GM13976 (cell line): ENCODE data around the gene PLPP4.

ENCODE experiments used
- DNase-seq: peaks from one replicate; pipeline ENCODE4 v3.0.0; 2012; ENCODE audit warnings: low spot score
- in situ Hi-C: fragments of 300-500 bp; cut with MboI; formaldehyde crosslinking; loops from one replicate; pipeline ENCODE4 v1.12.0; 2022; ENCODE audit warnings: low sequenced_read_pairs, mixed read lengths, inconsistent platforms; ENCODE audit not compliant: unreplicated experiment
- TF ChIP-seq, protein P1 (sequence below): IDR thresholded peaks from 2 replicates; pipeline ENCODE4 v1.5.1; 2012; ENCODE audit warnings: borderline replicate concordance, mild to moderate bottlenecking; ENCODE audit not compliant: insufficient read depth; ENCODE audit errors: extremely low read depth, missing control alignments, control extremely low read depth

The PLPP4 gene

DNA sequence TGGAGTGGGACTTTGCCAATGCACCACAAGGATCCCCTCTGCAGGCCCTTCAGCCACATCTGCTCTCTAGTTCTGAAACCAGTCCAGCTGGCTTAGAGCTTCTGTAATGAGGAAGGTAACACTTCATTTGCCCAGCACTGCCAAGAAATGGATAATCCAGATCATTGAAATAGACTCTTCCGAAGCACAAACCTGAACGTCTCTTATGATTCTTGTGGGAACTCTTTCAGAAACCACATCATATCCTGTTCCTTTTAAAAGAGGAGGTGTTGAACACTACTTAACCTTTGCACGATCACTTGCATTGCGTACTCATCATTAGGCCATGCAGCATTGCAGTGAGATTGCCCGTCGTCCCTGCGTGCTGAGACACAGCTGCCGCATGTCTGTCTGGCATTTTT lies 25.8 kb upstream of the PLPP4 start:
- no peak for DNase-seq
- TF ChIP-seq, protein P1, sequence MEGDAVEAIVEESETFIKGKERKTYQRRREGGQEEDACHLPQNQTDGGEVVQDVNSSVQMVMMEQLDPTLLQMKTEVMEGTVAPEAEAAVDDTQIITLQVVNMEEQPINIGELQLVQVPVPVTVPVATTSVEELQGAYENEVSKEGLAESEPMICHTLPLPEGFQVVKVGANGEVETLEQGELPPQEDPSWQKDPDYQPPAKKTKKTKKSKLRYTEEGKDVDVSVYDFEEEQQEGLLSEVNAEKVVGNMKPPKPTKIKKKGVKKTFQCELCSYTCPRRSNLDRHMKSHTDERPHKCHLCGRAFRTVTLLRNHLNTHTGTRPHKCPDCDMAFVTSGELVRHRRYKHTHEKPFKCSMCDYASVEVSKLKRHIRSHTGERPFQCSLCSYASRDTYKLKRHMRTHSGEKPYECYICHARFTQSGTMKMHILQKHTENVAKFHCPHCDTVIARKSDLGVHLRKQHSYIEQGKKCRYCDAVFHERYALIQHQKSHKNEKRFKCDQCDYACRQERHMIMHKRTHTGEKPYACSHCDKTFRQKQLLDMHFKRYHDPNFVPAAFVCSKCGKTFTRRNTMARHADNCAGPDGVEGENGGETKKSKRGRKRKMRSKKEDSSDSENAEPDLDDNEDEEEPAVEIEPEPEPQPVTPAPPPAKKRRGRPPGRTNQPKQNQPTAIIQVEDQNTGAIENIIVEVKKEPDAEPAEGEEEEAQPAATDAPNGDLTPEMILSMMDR: no peak
- in situ Hi-C loops: no loop called here

DNA sequence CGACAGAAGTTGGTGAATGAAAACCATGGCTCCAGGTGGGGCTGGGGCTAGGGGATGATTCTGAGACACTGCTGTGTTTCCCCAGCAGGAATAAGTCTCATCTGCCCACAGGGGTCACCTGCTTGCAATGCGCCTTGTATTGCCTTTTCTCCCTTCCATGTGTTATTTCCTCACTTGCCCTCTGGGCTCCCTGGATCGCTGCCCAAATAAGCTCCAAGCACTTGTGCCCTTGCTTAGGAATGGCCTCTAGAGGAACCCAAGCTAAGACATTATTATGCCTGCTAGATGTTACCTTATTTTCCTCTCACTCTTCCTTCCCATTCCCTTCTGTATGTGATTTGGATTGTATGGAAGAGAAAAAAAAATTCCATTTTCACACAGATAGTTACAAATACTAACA lies 24.8 kb upstream of the PLPP4 start:
- no peak for DNase-seq
- TF ChIP-seq, protein P1: no peak
- in situ Hi-C loops: no loop called here

DNA sequence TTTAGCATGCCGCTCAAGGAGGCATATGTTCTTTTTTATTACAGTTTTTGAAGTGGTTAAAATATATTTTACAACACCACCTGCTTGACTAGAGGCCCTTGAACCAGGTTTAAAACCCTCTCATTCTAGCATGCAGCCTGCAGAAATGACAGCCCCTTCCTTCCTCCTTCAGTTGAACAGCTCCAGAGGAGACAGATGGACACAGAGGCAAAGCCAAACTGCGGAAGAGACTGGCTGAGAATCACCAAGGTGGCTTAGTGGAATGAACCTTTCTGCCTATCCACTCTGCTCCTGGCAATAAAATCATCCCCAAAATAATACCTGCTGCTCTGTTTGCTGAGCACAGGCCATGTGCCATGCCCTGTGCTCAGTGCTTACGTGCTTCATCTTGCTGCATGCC lies 23.9 kb upstream of the PLPP4 start:
- DNase-seq: no peak
- TF ChIP-seq, protein P1: no peak
- in situ Hi-C loops: no loop called here

DNA sequence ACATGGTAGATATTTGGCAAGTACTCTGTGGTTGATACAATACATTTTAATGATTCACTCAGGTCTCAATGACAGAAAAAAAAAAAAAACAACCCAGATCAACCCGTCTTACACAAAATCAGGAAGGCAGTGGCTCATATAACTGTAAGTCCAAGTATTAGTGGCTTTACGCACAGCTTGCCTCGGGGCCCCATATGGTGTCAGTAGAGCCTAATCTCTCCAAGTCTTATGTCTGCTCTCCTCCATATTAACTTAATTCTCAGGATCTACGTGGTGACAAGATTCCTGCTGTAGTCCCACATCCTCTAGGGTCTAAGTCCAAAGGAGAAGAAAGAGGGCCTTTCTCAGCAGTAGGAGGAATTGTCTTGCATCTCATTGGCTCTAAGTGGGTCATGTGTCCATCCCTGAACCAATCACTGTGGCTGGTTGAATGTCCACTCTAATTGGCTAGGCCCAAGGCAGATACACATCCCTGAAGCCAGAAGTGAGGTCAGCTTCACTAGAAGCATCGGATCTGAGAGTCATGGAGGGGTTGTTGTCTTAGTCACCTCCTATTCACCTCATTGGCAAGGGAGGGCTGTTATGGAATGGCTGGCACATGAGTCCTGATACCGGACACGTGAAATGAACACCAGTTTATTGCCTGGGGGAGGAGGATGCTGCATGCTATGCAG lies 20.5 kb upstream of the PLPP4 start:
- in situ Hi-C loops: no loop called here
- no peak for DNase-seq

DNA sequence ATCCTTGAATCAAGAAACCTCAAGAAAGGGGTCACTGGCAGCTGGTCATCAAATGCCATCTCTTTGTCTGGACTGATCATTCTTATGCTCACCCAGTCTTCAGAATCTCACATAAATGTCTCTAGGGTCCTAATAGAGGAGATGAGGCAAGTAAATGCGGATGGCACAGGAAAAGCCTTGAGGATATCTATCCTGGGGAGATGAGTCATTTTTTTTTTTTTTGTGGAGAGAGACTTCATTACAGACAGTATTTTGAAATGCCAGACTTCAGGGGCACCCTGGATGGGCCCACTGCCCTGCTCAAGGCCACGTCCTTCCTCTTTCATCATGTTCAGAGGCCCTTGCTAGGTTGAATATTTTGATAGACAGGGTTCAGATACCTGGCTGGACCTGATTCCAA lies 19.5 kb upstream of the PLPP4 start:
- DNase-seq: no peak
- in situ Hi-C loops: no loop called here
- TF ChIP-seq, protein P1: no peak

More for the DNA sequence above, 20.5 kb upstream of the PLPP4 start:
- TF ChIP-seq, protein P1: no peak

DNA sequence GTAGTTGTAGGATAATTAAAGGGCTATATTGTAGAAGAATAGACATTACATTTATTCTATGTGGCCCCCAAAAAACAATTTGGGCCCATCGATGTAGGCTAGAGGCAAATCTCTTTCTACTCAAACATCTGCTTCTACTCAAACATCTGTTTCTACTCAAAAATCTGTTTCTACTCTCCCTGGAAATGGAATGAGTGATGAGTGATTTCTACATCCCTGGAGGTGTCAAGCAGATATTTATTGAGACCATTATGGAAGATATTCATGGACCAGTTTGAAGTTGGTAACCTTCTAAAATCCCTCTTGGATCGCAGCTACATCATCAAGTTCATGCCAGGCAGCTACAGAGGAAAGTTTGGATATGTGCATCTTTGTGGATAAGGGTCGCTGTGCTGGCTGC lies 5.1 kb upstream of the PLPP4 start:
- DNase-seq: no peak
- TF ChIP-seq, protein P1: no peak
- in situ Hi-C loops: no loop called here

DNA sequence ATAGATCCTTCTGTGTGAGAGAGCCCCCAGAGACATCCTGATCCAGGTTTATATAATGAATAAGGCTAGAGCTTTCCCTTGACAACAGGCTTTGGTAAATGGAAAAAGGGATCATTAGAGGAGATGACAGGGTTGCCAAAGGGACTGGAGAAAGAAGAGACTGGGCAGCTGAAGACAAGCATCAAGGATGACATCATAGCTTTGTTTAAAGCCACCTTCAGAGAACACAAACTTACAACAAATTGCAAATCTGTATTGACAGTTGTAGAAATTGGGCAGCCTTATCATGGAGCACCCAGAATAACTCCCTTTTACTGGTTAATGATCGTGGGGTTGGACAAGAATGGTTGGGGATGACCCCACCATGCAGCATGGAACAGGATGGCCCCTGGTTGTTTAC lies 3.7 kb upstream of the PLPP4 start:
- DNase-seq: no peak
- in situ Hi-C loops: no loop called here
- TF ChIP-seq, protein P1: no peak
